Inflammatory macrophage treated with lipopolysaccharide for 4 hours (primary cell): ENCODE results near the gene EEFSEC.

Experiments used
- DNase-seq: peaks from one replicate; pipeline ENCODE4 v3.0.0-alpha.2; 2020

The EEFSEC gene

GRCh38 chr3:128420289-128420688, 267.0 kb downstream of the EEFSEC start:
- no peak for DNase-seq

- DNase-seq: no peak
Measured at GRCh38 chr3:128420720-128421438, 267.6 kb downstream of the EEFSEC start.

DNA sequence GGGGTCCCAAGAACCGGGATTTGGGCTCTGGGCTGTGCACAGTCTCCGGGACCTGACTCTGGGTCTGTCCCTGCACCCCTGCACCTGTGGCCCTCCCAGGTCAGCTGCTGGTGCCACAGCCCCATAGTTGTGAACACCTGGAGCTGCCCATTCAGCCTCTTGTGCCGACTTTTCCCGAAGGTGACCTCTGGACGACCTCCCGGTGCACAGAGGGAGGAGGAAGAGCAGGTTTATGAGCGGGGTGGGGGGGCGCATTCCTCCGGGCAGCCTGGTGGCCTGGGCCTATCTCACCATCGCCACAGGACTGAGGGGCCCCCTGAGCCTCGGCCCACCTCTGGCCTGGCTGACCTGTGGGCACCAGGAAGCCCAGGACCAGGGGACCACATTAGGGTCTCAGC, 268.2 kb downstream of the EEFSEC start:
- no peak for DNase-seq

DNA sequence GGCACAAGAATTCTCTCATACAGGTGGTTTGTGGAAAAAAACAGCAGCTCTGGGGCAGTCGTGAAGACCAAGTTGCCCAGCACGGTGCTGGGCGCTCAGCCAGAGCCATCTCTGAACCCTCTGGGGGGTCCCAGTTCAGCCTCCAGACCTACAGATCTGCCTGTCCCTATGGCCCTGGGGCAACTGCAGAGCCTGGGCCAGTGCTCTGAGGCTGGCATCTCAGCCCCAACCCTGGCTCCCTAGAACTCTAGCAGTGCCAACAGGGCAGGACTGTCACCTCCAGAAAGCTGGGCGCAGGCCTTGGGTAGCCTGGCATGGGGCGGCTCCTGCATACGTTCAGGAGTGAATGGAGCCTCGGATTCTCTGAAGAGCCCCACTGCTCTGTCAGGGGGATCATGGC, 268.7 kb downstream of the EEFSEC start:
- DNase-seq: no peak

DNA sequence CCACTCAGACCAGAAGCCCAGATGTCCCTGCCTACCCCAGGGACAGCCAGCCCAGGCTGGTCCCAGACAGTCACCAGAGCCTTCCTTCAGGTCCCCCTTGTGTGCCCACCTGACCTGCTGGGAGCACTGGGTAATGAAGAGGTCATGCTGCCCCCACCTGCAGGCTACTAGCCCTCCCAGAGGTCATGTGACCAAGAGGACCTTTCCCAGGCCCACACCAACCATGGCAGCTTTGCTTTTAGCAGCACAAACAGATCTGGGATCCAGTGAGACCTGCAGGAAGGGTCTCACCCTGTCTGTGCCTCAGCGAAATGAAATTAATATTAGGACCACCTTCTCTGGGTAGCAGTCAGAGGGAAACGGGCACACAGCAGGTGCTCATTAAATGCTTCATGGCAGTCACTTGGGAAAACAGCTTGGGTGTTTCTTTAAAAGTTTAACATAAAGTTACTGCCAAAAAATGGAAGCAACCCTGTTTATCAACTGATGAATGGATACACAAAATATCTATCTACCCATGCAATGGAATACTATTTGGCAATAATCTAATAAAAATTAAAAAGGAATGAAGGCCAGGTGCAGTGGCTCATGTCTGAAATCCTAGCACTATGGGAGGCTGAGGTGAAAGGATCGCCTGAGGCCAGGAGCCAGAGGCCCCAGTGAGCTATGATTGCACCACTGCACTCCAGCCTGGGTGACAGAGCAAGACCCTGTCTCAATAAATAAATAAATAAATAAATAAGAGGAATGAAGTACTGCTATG, 269.7 kb downstream of the EEFSEC start:
- DNase-seq: no peak

- no peak for DNase-seq
Measured at GRCh38 chr3:128423525-128424147, 270.4 kb downstream of the EEFSEC start.

DNA sequence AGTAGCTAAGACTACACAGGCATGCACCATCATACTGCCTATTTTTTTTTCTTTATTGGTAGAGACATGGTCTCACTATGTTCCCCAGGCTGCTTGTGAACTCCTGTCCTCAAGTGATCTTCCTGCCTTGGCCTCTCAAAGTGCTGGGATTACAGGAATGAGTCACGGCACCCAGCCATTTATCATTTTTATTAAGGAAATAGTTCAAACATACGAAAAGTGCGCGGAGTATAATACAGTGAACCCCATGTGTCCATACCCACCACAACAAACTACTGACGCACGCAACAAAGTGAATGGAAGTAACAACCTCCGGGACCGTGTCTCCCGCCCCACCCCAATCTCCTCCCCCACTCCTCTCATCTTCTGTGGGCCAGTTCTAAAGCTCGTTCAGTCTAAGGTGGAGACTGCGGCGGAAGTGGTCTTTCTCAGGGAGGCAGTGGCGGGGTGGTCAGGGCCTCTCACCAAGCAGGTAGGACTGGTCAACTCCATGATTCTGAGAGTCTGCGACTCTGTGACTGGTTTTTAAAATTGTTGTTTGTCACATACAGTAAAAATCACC, 271.3 kb downstream of the EEFSEC start:
- no peak for DNase-seq

GRCh38 chr3:128425142-128425845, 272.0 kb downstream of the EEFSEC start:
- DNase-seq: no peak

DNA sequence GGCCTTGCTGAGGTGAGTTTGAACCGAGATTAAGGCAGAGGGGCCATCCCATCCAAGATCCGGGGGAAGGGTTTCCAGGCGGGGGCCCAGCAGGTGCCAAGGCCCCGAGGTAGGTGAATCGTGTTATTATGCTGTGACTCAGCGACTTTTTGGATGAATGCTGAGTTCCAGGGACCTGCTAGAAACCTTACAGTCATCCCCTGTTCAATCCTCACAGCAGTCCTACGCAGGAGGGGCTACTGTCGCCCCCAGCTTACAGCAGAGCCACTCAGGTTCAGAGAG, 272.5 kb downstream of the EEFSEC start:
- no peak for DNase-seq

DNA sequence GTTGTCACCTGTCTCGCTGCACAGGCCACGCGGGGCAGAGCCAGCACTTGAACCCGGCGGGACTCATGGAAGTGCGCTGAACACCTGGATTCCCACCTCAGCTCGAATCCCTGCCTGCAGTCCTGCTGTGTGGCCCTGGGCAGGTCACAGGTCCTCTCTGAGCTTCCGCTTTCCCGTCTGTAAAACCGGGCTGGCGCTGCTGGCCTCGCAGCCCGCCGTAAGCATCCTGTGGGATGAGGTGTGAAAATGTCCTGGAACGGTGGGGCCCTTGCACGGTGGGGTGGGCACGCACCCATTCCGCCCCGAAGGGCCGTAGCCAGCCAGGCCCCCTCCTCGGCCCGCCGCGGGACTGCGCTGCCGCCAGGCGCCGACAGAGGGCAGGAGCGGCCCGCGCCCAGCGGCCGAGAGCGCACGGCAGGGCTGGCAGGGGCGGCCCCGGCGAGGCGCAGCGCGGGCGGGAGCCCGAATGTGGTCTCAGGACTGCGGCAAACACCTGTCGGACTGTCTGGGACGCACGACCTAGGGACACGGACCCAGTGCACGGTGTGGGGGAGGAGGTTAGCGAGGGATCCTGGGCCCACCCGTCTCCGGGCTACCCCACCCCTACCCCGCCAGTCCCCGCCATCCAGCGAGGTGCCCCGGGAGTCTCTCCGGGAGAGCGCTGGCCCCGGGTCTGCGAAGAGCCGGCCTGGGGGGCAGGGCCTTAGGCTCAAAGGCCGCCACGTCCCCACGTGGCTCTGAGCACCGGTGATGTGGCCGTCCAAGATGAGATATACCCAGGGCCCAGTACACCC, 273.0 kb downstream of the EEFSEC start:
- DNase-seq: peak; percentile 33

DNA sequence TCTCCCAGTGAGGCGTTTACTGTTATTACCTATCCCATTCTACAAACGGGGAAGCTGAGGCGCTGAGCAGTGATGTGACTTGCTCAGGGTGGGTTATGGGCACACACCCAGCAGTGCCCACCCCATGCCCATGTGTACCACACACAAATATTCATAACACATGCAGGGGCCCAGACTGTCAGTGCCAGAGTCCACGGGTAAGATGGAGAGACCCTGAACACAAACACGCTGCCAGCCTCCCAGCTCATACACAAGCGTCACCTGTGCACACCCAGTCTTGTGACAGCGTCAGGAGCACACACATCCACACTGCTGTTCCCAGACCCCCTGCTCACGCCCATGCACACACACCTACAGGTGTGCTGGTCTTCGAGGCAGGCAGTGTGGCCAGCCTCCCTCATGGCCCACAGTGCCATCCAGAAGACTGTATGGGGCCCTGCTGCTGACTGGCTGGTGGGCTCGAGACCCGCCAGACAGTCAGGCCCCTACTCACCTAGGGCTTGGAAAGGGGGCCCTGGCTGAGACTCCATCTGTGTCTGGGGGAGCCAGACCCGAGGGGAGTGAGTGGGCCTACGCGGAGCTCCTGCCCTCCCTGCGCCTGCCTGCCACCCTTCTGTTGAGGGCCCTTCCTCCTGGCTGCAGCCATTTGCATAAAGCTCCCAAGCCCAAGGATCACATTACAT, 274.0 kb downstream of the EEFSEC start:
- no peak for DNase-seq

DNA sequence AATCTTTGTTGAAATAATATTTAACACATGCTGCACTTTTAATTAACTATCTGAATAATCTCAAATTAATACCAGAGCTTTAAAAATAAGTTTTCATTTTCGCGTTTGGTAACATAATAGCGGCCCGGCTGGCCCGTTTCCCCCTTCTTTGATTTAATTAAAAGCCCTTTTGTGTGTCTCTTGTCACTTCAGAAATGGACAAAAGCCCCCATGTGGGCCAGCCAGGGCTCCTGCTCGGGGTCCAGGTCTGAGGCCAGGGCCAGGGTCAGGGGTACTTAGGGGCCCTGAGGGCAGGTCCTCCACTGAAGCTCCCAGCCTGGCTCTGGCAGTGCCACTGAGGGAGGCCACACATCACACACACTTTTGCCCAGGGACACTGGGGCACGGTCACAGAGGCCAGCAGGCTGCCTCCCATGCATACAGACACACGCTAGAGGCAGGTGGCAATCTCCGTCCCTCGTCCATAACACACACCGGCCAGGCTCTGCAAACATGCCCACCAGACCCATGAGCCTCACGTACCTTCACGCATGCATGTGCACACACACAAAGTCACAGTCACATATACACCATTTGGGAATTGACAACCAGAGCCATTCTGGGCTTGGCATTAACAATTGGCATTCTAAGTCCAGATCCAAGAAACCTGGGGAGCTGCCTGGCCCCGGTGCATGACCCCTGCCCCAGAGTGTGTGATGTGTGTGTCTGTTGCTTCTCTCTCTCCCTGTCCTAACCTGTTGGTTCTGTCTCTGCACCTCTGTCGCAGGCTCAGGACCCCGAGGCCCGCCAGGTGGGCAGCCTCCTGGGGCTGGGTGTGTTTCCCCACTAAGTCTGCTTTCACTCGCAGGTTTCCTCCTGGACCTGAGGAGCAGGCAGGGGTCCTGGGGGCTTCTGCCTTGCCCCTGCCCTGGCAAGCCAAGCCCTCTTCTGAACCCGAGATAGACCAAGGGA, 274.9 kb downstream of the EEFSEC start:
- no peak for DNase-seq

GRCh38 chr3:128429275-128429674, 276.0 kb downstream of the EEFSEC start:
- no peak for DNase-seq

DNA sequence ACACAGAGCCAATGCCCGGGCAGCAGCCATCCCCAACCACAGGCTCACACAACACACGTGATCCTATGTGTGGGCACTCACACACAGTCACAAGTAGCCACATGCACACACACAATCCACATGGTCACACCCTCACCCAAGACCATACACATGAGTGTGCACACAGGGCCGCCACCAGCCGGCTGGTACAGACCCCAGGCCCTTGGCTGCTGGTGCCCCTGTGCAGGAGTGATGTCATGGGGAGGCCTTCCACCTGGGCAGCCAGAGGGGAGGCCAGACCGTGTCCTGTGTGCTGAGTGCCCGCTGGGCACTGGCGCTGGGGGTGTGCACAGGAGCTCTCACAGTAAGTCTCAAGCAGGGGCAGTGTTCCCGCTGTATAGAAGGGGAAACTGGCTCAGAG, 276.5 kb downstream of the EEFSEC start:
- no peak for DNase-seq

- DNase-seq: no peak
Measured at GRCh38 chr3:128430301-128430700, 277.0 kb downstream of the EEFSEC start.

GRCh38 chr3:128430731-128431130, 277.4 kb downstream of the EEFSEC start:
- no peak for DNase-seq

DNA sequence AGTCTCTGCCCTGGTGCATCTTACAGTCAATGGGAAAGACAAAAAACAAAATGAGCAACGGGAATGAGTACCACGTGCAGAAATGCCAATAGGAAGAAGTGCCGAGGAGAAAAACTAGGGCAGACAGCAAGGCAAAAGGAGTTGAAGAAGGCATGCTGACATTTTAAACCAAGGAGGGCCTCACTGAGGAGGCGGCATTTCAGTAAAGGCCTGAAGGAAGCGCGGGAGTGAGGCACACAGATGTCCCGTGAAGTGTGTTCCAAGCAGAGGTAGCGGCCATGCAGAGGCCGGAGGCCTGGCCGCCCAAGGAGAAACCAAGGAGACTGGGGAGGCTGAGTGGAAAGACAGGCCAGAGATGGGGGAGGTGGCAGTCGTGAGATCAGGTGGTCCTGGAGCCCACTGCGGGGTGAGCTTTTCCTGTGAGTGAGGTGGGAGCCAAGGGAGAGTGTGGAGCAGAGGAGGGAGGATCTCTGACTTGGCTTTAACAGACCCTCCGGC, 278.6 kb downstream of the EEFSEC start:
- no peak for DNase-seq

- no peak for DNase-seq
Measured at GRCh38 chr3:128432301-128432970, 279.2 kb downstream of the EEFSEC start.

GRCh38 chr3:128432971-128433836, 279.9 kb downstream of the EEFSEC start:
- DNase-seq: no peak
